NCI-H2227 (cell line): ENCODE data around the gene C11orf58.

Experiments
- DNase-seq: peaks from one replicate; lab custom pipeline; 2025; ENCODE audit not compliant: unreplicated experiment; lab: John Stamatoyannopoulos, UW

Gene C11orf58

DNA sequence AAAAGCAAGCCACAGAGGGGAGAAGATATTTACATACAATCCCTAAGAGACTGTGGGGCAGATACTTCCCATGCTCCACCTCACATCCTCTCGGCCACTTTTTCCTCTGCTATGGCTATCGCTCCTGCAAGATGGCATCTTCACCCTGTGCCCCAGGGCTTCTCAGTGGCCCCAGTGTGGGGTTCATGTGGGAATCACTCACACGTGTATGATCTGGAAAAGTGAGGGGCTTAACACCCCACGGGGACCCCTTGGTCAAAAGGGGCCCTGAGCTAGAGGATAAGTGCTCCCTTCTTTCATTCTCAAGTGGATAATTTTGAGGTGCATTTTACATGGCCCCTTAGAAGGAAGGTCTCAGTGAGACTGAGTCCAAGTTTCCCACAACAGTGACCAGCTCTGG lies 28.7 kb downstream of the C11orf58 start:
- no peak for DNase-seq

DNA sequence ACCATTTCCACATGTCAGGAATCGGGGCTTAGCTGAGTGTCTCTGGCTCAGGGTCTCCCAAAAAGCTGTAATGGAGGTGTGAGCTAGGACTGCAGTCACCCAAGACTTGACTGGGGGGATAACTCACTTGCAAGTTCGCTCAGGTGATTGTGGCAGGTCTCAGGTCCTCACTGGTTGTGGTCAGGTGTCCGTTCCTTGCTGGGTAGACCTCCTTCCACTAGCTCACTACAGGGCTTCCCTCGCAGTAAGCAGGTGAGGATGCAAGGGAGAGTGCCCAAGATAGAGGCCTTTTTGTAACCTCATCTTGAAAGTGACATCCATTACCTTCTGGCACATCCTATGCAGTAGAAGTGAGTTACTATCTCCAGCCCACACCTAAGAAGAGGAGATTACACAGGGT lies 29.5 kb downstream of the C11orf58 start:
- no peak for DNase-seq

DNA sequence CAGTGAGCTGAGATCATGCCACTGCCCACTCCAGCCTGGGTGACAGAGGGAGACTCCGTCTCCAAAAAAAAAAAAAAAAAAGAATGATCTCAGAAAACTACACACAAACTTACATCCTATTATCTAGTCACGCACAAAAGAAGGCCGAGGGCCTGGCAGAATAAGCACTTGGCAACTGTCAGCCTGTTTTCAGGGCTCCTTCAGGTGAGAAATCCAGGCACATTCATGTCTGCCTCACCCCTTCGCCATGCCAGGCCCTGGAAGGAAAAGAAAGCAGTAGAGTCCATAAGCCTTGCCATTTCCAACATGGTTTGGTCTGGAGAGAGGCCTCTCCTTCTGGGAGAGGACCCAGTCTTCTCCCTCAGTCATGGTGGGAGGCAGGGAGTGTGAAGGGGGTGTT lies 30.9 kb downstream of the C11orf58 start:
- DNase-seq: no peak

GRCh38 chr11:16770016-16770415 lies 31.6 kb downstream of the C11orf58 start:
- DNase-seq: no peak

DNA sequence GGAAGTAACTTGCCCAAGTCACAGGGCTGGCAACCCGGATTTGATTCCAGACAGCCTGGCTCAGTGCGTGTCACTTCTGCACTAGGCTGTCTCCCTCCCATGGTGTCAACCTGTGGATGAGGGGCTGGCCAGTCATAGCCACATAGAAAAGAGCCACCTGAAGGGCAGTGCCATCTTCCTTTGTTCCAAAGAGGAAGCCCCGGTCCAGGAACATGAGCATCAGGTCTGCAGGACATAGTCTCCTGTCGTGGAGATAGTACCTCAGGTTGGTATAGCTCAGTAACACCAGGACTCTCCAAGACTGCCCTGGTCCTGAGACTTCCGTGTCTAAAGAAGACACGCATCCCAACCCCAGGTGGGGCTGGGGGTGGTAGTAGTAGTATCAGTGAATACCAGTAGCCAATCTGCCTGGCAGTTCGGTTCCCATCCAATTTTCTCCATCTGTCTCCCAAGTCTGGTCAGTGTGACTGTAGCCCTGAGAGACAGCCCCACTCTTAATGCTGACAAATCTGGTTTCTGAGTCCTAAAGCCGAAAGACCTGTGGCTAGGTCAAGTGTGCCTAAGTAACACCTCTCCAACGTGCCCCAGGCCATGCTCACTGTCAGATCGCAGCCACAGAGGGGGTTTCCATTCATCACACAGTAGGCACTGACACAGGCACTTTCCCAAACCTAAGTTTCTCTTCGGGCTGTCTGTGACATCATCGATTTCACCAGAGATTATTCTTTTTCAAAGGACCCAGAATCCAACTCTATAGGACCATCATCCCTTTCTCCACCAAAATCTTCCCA lies 33.1 kb downstream of the C11orf58 start:
- no peak for DNase-seq

- no peak for DNase-seq
Measured at GRCh38 chr11:16772141-16772512, 33.7 kb downstream of the C11orf58 start.

- no peak for DNase-seq
Measured at GRCh38 chr11:16773981-16774935, 35.8 kb downstream of the C11orf58 start.

- no peak for DNase-seq
Measured at GRCh38 chr11:16774936-16775613, 36.6 kb downstream of the C11orf58 start.

GRCh38 chr11:16775614-16776283 lies 37.3 kb downstream of the C11orf58 start:
- DNase-seq: no peak

- no peak for DNase-seq
Measured at GRCh38 chr11:16776711-16777612, 38.5 kb downstream of the C11orf58 start.

GRCh38 chr11:16777613-16777975 lies 39.1 kb downstream of the C11orf58 start:
- no peak for DNase-seq

DNA sequence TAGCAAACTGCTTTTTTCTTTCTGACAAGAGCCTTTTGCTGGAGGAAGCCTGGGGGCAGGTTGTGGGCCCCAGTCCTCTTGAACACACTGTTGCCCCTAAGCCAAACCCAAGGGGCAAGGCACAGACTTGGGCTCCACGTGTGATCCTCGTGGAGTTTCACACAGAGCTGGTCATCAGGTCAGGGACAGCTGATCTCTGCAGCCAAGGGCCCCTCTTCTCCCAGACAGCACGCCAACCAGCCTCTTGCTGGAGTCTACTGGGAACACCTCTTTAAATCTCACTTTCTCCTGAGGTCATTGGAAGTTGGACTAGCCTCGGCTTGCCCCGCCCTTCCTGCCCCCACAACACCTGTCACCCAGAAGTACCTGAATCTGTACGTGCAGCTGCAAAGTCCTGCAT lies 39.8 kb downstream of the C11orf58 start:
- no peak for DNase-seq

GRCh38 chr11:16778876-16779275 lies 40.4 kb downstream of the C11orf58 start:
- DNase-seq: no peak

DNA sequence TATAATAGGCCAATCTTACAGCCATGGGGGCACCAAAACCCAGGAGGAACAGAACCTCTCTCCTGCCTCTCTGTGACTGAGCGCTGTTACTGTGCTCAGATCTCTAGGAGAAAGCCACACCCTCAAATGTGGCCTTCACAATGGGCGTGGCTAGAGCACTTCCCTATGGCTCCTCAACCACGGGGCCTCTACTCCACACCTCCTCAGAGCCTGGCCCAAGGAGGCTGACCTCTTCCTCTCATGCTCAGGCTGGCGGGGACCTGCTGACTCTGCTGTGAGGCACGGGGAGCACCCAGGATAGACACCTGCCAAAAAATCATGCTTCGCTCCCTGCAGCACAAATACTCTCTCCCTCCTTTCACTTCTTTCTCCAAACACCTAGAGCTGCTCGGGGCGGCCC lies 41.0 kb downstream of the C11orf58 start:
- no peak for DNase-seq

DNA sequence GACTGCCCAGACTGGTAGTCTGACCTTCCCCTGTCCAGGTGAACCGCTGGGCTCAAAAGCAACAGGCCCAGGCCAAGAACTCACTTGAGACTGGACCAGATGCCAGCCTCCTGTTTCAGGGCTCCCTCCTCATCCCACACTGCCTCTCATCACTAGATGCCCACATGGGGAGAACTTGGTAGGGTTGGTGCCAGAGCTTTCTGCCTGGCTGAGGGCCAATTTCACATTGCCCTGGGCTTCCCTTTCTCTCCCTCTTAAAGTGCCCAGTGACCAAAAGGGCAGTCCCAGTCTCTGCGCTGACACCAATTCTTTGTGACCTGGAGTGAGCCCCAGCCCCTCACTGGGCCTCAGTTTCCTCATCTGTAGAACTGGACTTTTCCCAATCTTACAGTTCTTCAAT lies 41.7 kb downstream of the C11orf58 start:
- DNase-seq: no peak

- no peak for DNase-seq
Measured at GRCh38 chr11:16780698-16781550, 42.5 kb downstream of the C11orf58 start.

DNA sequence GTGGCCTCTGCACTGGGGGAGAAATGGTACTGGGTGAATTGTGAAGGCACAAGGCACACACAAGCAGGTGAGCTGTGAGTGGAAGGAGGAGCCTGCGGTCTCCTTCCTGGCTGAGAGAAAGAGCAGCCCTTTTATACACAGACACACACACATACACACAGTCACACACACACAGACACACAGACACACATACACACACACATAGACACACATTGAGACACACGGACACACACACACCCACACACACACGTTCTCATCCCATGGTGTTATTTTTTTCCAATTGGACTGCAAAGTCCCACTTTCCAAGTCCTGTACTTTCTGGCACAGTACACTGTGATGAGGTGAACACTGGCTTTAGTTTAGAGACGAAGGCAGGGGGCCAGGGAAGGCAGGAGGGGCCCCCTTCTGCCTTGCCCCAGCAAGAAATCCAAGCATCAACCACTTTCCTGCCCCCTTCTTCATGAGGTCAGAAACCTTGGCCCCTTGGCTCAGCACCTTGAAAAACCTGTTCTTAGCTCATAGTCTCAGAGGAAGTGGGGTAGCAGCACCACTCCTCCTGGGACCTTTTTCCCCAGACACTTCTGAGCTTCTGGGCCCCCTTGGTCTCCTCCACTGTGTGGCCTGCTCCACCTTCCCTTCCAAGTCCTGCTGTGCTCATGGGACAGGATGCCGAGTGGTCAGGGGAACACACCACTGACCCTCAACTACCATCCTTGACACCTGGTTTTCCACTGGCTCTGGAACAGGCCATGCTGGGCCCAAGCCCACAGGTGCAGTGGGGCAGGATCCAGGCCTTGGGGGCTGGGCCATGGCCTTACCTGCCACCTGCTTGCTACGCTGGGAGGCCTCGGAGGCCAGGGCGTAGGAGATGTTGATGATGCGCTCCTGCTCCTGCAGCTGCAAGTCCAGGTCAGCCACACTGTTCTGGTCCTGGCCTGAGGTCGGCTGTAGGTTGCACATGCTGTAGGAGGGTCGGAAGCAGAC lies 43.8 kb downstream of the C11orf58 start:
- no peak for DNase-seq

DNA sequence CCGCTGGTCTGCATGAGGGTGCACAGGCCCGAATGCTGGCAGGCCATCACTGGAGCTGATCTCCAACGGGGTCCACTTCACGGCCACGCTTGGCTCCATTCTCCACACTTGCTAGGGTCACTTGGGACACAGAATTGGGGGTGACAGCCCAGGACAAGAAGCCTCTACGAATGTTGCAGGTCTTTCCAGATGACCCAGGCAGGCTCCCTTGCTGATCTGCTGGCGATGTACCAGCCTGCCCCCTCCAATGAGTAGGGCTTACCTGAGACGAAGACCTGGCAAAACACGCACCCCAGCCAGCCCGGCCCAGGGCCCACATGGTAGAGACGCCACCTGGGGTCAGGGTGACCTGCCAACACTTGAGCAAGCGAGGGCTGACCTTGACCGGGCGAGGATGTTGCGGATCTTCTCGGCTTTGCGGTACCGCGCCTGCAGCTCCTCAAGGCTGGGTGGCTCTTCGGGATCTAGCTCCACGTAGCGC lies 44.9 kb downstream of the C11orf58 start:
- DNase-seq: no peak
